Activated CD4-positive, CD25-positive, alpha-beta regulatory T cell treated with anti-CD3 and anti-CD28 coated beads, Interleukin-2, amount 50 U/mL, for 72 hours (primary cell): ENCODE data around the gene ZMAT2.
"Not testable (repeated sequence)": the region's sequence is repeated elsewhere in the genome, so short reads cannot be mapped to it uniquely, and the experiment has no call there.

Source experiments
- DNase-seq: peaks from one replicate; pipeline ENCODE4 v3.0.0; 2021

The ZMAT2 gene

DNA sequence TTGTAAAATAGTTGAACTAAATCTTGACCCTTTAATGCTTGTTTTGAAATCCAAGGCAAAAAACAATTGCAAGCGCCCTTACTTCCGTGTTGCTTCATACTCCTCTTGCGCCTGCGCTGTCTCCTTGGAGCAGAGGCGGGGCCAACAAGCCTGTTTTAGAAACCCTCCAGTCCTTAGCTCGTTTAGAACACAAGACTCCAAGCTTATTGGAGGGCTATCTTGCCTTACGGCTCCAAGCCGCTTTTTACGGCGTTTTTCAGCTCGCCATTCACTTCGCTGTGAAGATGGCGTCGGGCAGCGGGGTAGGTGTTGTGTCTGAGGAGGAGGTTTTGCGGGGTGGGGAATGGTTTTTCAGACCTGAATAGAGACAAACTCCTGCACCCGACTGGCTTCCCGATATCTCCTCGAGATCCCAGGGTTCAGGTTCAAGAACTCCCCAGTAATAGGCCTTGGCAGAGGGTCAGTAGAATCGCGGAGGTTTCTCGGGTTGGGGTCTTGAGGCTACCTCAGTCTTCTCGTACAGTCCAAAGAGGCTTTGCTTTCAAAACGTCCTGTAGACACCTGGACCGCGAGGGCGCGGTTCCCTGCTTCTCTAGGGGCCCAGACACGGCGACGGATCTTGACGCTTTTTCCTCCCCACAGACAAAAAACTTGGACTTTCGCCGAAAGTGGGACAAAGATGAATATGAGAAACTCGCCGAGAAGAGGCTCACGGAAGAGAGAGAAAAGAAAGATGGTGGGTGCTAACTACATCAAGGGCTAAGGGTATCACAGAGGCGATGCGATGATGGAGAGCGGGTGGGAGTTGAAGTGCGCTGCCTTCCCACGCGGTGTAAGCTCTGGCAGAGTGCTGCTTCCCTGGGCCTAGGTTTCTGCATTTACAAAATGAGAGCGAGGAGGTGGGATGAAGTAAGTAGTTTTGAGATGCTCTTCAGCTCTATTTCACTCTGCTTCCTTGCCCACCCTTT is at the start of gene ZMAT2:
Gene ZMAT2, plus strand, starts transcription at position 271 of the 968 bp plus-strand sequence. Its CDS starts 14 bp downstream, at position 285.
- DNase-seq = peak; percentile 86

DNA sequence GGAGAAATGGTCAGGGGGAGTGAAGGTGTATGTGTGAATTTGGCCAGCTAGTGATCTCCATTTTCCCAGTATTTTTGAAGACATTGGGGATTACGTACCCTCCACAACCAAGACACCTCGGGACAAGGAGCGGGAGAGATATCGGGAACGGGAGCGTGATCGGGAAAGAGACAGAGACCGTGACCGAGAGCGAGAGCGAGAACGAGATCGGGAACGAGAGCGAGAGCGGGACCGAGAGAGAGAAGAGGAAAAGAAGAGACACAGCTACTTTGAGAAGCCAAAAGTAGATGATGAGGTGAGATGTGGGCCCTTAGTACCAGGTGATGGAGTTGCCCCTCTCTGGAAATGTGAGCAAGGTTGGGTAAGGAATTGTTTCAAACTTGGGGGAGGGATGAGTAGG is 41.4 kb upstream of the ZMAT2 start:
- no peak for DNase-seq

DNA sequence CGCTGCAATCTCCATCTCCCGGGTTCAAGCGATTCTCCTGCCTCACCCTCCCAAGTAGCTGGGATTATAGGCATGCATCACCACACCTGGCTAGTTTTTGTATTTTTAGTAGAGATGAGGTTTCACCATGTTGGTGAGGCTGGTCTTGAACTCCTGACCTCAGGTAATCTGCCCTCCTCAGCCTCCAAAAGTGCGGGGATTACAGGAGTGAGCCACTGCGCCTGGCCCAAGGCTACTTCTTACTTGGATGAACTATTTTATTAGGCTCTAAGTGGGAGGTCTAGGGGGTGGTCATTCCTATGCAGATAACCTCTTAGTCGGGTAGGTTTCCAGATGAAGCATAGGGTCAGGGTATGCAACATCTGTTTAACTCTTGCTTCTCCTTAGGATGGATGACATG is 39.9 kb upstream of the ZMAT2 start:
- DNase-seq = not testable (repeated sequence)

DNA sequence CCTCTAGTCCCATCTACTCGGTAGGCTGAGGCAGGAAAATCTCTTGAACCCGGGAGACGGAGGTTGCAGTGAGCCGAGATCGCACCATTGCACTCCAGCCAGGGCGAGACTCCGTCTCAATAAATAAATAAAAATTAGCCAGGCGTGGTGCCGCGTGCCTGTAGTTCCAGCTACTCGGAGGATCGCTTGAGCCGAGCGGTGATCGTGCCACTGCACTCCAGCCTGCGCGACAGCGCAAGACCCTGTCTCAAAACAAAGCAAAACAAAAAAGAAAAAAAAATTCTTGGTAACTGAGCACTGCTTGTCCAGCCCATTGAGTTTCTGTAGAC is 36.3 kb upstream of the ZMAT2 start:
- no peak for DNase-seq

- peak; percentile 93 for DNase-seq
Measured at GRCh38 chr5:140664359-140665119, 35.7 kb upstream of the ZMAT2 start, which contains the start of gene WDR55. Gene WDR55 (plus strand): TSS chr5:140664904. CDS start chr5:140664913, 9 bp downstream.

- not testable (repeated sequence) for DNase-seq
Measured at GRCh38 chr5:140671035-140671434, 29.2 kb upstream of the ZMAT2 start.

GRCh38 chr5:140671472-140672125 is 28.6 kb upstream of the ZMAT2 start:
- no peak for DNase-seq

GRCh38 chr5:140672455-140673186 is 27.6 kb upstream of the ZMAT2 start:
- DNase-seq = peak; percentile 40

DNA sequence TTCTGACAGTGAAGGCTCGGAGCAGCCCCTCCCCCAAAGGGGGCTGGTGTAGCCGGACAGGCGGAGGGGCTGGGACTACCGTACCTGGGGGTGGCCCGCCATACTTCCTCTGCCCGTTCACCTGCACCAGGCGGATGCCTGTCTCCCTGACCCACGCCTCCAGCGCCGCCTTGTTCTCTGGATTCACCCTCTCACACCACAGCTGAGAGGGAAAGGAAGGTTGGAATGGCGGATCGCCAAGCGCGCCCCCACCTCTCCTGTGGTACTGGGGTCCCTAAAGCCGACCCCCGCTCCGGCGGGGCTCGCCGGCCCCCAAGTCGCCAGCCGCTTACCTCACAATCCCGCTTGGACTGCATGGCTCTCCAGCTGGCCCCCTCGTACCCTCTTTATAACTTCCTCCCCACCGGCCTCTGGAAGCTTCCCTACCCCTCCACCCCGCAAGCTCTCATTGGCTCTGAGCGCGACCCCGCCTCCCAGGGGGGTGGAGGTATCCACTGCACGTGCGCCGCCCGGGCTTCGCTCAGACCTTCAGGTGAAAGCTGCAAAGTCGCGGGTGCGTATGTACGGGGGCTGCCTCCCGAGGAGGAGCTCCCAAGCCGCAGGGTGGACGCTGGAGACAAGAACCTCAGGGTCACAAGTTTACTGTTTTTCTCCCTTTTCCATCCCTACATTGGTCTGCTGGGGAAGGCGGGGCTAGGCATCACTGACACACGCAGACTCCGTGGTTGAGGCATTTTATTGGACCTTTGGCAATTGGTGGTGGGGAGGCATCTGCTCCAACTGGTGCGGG is 26.9 kb upstream of the ZMAT2 start, which contains the start of gene DND1:
Gene DND1, minus strand, starts transcription at position 390 of the 790 bp plus-strand sequence. Its CDS starts 34 bp downstream, at position 356.
- DNase-seq = no peak

- no peak for DNase-seq
Measured at GRCh38 chr5:140674211-140674610, 26.0 kb upstream of the ZMAT2 start.

- DNase-seq = no peak
Measured at GRCh38 chr5:140674629-140675028, 25.6 kb upstream of the ZMAT2 start.

DNA sequence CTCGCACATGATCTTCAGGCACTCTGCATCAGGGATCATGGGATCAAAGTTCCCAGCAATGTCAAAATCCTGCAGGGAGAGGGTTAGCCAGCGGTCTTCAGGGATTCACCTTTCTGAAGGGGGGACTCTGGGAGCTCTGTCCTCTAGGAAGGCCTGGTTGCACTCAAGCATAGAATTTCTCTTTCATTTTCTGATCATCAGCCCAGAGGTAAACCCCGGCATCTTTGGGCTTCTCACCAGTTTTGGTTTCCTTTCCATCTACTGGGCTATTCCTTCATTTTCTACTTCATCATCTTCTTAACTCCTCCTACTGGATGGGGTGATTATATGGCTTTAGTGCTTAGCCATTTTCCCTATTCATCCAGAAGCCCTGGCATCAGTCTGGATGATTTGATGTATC is 22.3 kb upstream of the ZMAT2 start:
- no peak for DNase-seq

DNA sequence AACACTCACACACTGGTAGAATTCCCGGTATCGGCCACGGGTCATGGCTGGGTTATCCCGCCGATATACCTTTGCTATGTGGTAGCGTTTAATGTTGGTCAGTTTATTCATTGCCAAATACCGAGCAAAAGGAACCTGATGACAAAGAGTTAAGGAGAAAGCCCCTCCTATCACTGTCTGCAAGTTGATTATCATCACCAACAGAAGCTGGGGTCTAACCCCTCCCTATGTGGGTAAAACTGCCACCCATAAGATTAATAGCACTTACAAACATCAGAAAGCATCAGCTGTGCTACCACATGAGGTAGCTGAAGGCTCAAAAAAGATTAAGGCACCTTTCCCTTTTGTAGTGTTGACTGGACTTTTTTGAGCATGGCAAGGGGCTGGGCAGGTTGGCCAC is 21.3 kb upstream of the ZMAT2 start:
- no peak for DNase-seq

GRCh38 chr5:140690376-140690932 is 9.8 kb upstream of the ZMAT2 start:
- no peak for DNase-seq

DNA sequence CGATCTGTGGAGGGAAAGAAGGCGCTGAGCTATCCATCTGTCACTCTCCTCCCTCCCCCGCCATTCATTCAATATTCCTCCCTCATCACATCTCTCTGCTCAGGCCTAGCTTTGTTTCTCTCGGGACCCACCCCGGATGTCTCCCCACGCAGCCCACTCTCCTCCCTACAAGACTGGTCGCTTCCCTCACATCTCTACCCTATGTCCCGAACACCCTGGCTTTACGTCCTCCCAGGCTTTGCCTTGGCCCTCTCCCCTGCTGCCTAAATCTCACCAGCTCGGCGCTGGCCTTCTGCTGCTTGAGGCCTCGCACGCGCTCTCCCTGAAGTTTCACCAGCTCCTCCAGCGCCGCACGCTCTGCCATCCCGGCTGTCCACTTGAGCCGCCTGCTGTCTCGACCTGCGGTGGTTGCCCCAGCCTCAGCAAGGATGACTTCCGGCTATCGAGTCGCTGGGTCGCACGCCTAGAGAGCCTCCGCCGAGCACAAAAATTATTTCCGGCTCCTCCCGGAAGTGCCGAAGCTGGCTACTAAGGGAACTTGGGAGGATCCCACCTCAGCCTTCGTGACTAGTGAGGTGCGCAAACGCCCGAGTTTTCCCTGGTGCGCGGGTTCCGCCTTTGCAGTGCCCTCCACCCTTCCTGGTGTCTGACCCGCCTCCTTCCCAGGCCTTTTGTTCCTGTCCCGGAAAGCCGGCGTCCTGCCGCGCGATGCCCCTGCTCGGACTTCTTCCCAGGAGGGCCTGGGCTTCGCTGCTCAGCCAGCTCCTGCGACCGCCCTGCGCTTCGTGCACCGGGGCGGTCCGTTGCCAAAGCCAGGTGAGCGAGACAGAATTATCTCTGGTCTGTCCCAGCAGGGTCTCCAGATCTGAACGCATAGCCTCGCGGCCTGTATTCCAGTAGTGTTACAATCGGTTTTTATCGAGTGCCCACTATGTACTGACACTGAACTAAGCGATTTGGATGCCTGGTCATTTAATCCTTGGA is 9.0 kb upstream of the ZMAT2 start, which contains the start of the genes HARS1 and HARS2:
Gene HARS1, minus strand, starts transcription at position 430 of the 984 bp plus-strand sequence. Its CDS starts 66 bp downstream, at position 364.
Gene HARS2, plus strand, starts transcription at position 515 of the 984 bp plus-strand sequence. Its CDS starts 194 bp downstream, at position 709.
- peak; percentile 76 for DNase-seq

- no peak for DNase-seq
Measured at GRCh38 chr5:140694276-140694675, 6.0 kb upstream of the ZMAT2 start.

- DNase-seq = no peak
Measured at GRCh38 chr5:140696891-140697492, 3.3 kb upstream of the ZMAT2 start.

- DNase-seq = no peak
Measured at GRCh38 chr5:140707812-140708211, 7.6 kb downstream of the ZMAT2 start.

DNA sequence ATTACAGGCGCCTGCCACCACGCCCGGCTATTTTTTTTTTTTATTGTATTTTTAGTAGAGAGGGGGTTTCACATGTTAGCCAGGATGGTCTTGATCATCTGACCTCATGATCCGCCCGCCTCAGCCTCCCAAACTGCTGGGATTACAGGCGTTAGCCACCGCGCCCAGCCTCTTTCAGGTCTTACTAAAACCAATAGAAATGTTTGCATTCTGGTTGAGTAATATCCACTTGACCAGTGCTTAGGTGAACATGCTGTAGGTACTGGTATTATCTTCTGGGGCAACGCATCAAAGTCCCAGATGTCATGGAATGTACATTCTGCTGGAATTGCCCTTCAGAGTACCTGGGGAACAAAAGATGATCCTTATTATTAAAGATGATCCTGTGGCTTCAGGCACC is 8.5 kb downstream of the ZMAT2 start:
- DNase-seq = not testable (repeated sequence)
